ENCODE results near the gene ZSCAN5B. TPM values are rescaled to one million over a fixed set of nuclear protein-coding genes. Genes with fewer than 3 reads are reported as not detected.

The ZSCAN5B gene
- total RNA-seq, 1 experiment from 2014 or later, result not detected

DNA sequence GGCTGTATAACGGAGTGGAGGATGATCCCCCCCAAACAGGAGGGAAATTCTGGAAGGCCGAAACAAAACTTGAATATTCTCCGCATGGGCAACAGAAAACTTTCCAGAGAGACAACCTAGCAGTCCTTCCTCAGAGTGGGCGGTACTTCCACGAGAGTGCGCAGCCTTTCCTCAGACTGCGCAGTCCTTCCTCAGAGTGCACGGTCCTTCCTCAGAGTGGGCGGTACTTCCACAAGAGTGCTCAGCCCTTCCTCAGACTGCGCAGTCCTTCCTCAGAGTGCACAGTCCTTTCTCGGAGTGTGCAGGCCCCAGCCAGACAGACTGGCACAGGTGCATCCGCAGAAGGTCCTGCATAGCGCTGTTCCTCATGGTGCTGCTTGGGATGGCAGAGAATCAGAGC lies 34.5 kb downstream of the ZSCAN5B start:
- H3K27ac ChIP-seq (ENCODE audit: low read depth, low read length, poor library complexity, severe bottlenecking), result no peak overlapping the region
- H3K36me3 ChIP-seq (ENCODE audit: insufficient read depth, low read length, poor library complexity, severe bottlenecking), result peaks cover 8% of the 10 kb centered on the region
- no peaks in the 10 kb centered on the region for H3K27me3 ChIP-seq (replicated peaks; ENCODE audit: insufficient read depth, low read depth, low read length, poor library complexity)
- no peaks in the 10 kb centered on the region for H3K4me1 ChIP-seq (ENCODE audit: insufficient read depth, low read length, poor library complexity, severe bottlenecking)
- no peak for DNase-seq (ENCODE audit: low spot score)
- ChIA-PET CTCF (no interaction called here), POLR2A (ENCODE audit: low non-redundant PET) (no interaction called here)
- no TSS peak for BruUV-seq (replicated peaks)
- intact Hi-C loops (cut with micrococcal nuclease; ENCODE audit: unreplicated experiment), result no loop called here
- no peak overlapping the region for H3K4me3 ChIP-seq (ENCODE audit: low read depth, low read length, poor library complexity, severe bottlenecking)
- TF ChIP-seq EZH2 (IDR thresholded peaks at IDR 0.05; ENCODE audit: borderline replicate concordance, low read depth, low read length, poor library complexity, severe bottlenecking), result no peak
- TF ChIP-seq CTCF (conservative IDR thresholded peaks at IDR 0.05; ENCODE audit: low read depth, low read length), result no peak
- H3K9me3 ChIP-seq (ENCODE audit: low read depth, low read length, poor library complexity, severe bottlenecking), result no peaks in the 10 kb centered on the region

DNA sequence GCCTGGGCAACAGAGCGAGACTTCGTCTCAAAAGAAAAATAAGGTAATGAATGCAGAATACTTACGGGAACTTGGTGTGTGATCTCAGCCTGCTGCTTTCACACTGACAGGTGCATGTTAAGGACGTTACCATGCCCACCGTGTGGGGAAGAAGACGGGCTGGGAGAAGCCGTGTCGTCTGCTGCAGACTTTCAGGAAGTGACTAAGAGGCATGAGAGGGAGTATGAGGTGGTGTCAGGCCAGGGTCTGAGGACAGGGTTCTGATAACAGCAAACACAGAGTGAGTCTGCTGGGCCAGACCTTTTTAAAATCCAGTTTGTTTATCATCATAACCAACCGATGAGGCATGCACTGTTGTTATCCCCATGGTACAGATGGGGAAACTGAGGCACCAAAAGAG lies 35.3 kb downstream of the ZSCAN5B start:
- BruUV-seq (replicated peaks), result no TSS peak

DNA sequence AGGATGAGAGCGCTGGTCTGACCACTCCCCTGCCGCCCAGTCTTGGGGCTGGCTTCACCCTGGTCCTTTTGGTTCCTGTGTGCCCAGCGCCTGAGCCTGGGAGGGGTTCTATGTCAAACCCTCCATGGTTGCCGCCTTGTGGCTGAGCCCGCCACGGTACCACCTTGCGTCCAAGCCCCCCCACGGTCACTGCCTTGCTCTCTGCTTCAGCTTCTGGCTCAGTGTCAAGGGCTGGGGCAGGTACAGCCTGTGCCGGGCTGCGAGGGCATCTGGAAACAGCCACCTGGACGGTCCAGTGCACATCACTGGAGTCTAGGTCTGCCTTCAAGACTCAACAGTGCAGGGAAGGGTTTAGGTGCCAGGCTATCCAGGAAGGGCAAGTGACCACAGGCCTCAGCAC lies 36.0 kb downstream of the ZSCAN5B start:
- Histone ChIP-seq H3K27me3 (replicated peaks; ENCODE audit: insufficient read depth, low read depth, low read length, poor library complexity) (no peaks in the 10 kb centered on the region), H3K27ac (ENCODE audit: low read depth, low read length, poor library complexity, severe bottlenecking) (no peak overlapping the region), H3K9me3 (ENCODE audit: low read depth, low read length, poor library complexity, severe bottlenecking) (no peaks in the 10 kb centered on the region), H3K4me3 (ENCODE audit: low read depth, low read length, poor library complexity, severe bottlenecking) (no peak overlapping the region), H3K36me3 (ENCODE audit: insufficient read depth, low read length, poor library complexity, severe bottlenecking) (peaks cover 8% of the 10 kb centered on the region), H3K4me1 (ENCODE audit: insufficient read depth, low read length, poor library complexity, severe bottlenecking) (no peaks in the 10 kb centered on the region)
- ChIA-PET CTCF (no interaction called here), POLR2A (ENCODE audit: low non-redundant PET) (interaction anchor here (0.6 kb wide), 1 partner anchor 41 kb away, joined by 3 read pairs; no protein-coding TSS in a partner anchor)
- no peak for DNase-seq (ENCODE audit: low spot score)
- BruUV-seq (replicated peaks), result no TSS peak
- intact Hi-C loops (cut with micrococcal nuclease; ENCODE audit: unreplicated experiment), result no loop called here
- TF ChIP-seq EZH2 (IDR thresholded peaks at IDR 0.05; ENCODE audit: borderline replicate concordance, low read depth, low read length, poor library complexity, severe bottlenecking) (no peak), CTCF (conservative IDR thresholded peaks at IDR 0.05; ENCODE audit: low read depth, low read length) (no peak)

More for the DNA sequence above, 35.3 kb downstream of the ZSCAN5B start:
- TF ChIP-seq CTCF (conservative IDR thresholded peaks at IDR 0.05; ENCODE audit: low read depth, low read length), result no peak
- Histone ChIP-seq H3K4me3 (ENCODE audit: low read depth, low read length, poor library complexity, severe bottlenecking) (no peak overlapping the region), H3K36me3 (ENCODE audit: insufficient read depth, low read length, poor library complexity, severe bottlenecking) (peaks cover 8% of the 10 kb centered on the region), H3K27ac (ENCODE audit: low read depth, low read length, poor library complexity, severe bottlenecking) (no peak overlapping the region), H3K27me3 (replicated peaks; ENCODE audit: insufficient read depth, low read depth, low read length, poor library complexity) (no peaks in the 10 kb centered on the region), H3K9me3 (ENCODE audit: low read depth, low read length, poor library complexity, severe bottlenecking) (no peaks in the 10 kb centered on the region), H3K4me1 (ENCODE audit: insufficient read depth, low read length, poor library complexity, severe bottlenecking) (no peaks in the 10 kb centered on the region)
- CTCF ChIA-PET, result no interaction called here
- POLR2A ChIA-PET (ENCODE audit: low non-redundant PET), result no interaction called here
- intact Hi-C loops (cut with micrococcal nuclease; ENCODE audit: unreplicated experiment), result no loop called here
- no peak for DNase-seq (ENCODE audit: low spot score)
